AG04449 (cell line): ENCODE measurements around the gene ZNF664.

Experiments used
- CTCF ChIA-PET: fragments of 350-600 bp; formaldehyde crosslinking; extraction: SDS; loops from one replicate; lab custom pipeline; 2021; ENCODE audit warnings: antibody characterized with exemption; lab: Yijun Ruan, JAX
- POLR2A ChIA-PET: fragments of 400-600, 350-600 bp; formaldehyde crosslinking; extraction: SDS; loops from one replicate; lab custom pipeline; 2020; ENCODE audit warnings: antibody characterized with exemption, inconsistent platforms; lab: Yijun Ruan, JAX
- DNase-seq: peaks from one replicate; pipeline ENCODE4 v3.0.0-alpha.2; 2010; ENCODE audit warnings: low read depth, low spot score
- H3K4me3 ChIP-seq: 2 replicates; pipeline ENCODE4 v1.5.1; 2011; ENCODE audit warnings: low read depth, mild to moderate bottlenecking, control low read depth, low read length
- TF ChIP-seq, protein P1 (sequence below): IDR thresholded peaks from one replicate; pipeline ENCODE4 v1.5.1; 2011; ENCODE audit warnings: mild to moderate bottlenecking, moderate library complexity, low read length, control low read depth, inconsistent platforms; ENCODE audit not compliant: insufficient read depth; ENCODE audit errors: missing control alignments

The ZNF664 gene

DNA sequence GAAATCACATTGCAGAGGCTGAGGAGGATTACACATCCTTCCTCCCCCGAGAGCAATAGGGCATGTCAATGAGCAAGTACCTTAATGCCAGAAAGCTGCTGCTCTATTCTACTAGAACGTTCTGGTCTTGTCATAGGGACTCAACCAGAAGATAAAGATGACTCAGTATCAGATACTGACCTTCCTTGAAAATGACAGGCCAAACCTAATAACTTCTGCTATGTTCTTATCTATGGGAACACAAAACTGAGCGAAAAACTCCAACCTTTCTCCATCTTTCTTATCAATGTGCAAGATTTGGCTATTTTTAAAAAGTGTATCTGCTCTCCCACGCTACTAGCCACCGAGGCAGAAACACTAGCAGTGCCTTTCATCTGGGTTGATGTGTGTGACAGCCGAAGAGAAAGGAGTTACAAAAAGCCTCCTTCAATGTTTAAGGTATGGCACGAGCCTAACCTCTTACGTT lies 5.9 kb upstream of the ZNF664 start:
- TF ChIP-seq, protein P1, sequence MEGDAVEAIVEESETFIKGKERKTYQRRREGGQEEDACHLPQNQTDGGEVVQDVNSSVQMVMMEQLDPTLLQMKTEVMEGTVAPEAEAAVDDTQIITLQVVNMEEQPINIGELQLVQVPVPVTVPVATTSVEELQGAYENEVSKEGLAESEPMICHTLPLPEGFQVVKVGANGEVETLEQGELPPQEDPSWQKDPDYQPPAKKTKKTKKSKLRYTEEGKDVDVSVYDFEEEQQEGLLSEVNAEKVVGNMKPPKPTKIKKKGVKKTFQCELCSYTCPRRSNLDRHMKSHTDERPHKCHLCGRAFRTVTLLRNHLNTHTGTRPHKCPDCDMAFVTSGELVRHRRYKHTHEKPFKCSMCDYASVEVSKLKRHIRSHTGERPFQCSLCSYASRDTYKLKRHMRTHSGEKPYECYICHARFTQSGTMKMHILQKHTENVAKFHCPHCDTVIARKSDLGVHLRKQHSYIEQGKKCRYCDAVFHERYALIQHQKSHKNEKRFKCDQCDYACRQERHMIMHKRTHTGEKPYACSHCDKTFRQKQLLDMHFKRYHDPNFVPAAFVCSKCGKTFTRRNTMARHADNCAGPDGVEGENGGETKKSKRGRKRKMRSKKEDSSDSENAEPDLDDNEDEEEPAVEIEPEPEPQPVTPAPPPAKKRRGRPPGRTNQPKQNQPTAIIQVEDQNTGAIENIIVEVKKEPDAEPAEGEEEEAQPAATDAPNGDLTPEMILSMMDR, result no peak
- CTCF ChIA-PET, result interaction anchor here (1.5 to 4.6 kb wide), 2 partner anchors 14 to 62 kb away, joined by 4 to 14 read pairs; no protein-coding TSS in a partner anchor

DNA sequence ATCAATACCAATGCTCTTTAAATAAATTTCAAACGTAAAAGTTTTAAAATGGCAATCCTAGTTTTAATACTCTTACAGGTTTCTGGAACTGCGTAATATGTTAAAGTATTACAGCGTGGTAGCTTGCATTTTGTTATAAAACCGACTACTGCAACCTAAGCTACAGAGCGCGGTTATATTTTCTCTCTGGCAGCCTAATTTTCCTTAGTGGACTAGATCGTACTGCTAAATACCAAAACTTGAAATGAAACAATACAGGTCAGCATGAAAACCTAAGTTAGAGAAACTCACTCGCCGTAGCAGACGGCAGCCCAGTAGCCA lies 1.6 kb upstream of the ZNF664 start:
- TF ChIP-seq, protein P1, result no peak
- H3K4me3 ChIP-seq, result peak overlapping the region; percentile 75
- no peak for DNase-seq
- ChIA-PET POLR2A (no interaction called here), CTCF (interaction anchor here (1.0 kb wide), 1 partner anchor 61 kb away, joined by 4 read pairs; no protein-coding TSS in a partner anchor)

More for the DNA sequence above, 5.9 kb upstream of the ZNF664 start:
- DNase-seq, result no peak
- no peak overlapping the region for H3K4me3 ChIP-seq
- POLR2A ChIA-PET, result no interaction called here

DNA sequence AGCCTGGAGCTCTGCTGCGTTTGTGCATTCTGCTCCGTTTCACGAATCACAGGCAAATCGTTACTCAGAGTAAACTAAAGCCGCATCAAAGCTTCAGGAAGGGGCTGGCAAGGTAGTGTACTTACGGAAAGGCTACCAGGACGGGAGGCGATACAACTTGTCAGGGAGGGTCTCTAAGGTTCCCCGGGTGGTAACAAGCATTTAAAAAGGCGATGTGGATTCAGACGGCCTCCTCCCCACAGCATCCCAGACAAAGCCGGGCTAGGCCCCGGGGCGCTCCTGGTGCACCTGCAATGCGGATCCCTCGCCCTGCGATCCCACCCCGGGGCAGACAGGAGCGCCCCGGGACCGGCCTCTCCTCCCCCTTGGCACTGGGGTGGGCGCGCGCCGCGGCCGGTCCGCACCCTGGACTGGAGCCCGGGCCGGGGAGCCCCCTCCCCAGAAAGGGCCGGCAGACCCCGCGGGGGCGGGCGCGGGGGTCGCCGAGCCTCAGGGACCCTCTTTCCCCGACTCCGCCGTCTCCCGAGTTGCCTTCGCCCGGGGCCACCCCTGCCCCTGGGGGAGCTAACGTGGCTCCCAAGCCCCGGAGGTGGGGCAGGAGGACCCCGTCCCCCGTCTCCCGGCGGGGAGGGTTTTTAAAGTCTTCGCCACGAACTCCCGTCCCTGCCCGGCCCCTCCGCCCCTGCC lies 1.1 kb upstream of the ZNF664 start:
- CTCF ChIA-PET, result interaction anchor here (1.0 to 1.5 kb wide), 2 partner anchors 23 to 61 kb away, joined by 3 to 4 read pairs; no protein-coding TSS in a partner anchor
- no peak for DNase-seq
- TF ChIP-seq, protein P1, result no peak
- POLR2A ChIA-PET, result interaction anchor here (1.2 kb wide), 1 partner anchor 9 kb away, joined by 3 read pairs; no protein-coding TSS in a partner anchor
- H3K4me3 ChIP-seq, result peak overlapping the region; percentile 75

DNA sequence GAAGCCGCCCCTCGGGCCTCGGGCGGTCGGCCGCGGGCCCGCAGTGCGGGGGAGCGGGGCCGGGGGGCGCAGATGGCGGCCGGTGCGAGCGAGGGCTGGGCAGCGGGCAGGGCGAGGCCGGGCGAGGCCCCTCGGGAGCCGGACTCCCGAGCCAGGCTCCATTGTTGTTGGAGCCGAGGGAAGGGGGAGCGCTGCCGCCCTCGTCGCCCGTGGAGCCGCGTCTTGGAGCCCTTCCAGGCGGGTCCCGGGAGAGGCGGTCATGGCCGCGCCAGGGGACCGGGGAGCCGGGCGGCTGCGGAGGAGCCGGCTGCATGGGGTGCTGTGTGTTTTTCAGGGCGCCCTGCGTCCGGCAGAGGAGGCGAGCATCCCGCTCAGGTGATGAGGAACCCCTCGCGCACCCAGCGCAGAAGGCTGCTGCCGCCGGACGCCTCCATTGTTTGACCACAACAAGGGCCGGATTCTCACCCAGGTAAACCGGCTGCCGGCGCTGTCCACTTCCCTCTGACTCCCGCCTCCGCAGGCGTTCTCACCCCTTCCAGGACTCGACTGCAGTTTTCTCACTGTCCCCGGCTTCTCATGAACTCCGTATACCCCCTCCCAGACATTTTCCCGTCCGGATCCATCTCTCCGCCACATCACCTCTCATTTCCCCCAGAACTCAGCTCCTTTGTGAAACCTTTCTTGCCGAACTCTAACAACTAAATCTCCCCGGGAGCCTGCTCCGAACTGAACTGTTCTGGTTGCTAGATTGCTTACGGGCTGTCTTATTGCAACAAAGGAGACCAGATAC lies 732 bp downstream of the ZNF664 start:
- TF ChIP-seq, protein P1, result no peak
- peak overlapping the region; percentile 75 for H3K4me3 ChIP-seq
- POLR2A ChIA-PET, result no interaction called here
- DNase-seq, result no peak
- CTCF ChIA-PET, result interaction anchor here (0.8 to 1.1 kb wide), 3 partner anchors 11 to 58 kb away, joined by 3 to 7 read pairs (median 3); no protein-coding TSS in a partner anchor

DNA sequence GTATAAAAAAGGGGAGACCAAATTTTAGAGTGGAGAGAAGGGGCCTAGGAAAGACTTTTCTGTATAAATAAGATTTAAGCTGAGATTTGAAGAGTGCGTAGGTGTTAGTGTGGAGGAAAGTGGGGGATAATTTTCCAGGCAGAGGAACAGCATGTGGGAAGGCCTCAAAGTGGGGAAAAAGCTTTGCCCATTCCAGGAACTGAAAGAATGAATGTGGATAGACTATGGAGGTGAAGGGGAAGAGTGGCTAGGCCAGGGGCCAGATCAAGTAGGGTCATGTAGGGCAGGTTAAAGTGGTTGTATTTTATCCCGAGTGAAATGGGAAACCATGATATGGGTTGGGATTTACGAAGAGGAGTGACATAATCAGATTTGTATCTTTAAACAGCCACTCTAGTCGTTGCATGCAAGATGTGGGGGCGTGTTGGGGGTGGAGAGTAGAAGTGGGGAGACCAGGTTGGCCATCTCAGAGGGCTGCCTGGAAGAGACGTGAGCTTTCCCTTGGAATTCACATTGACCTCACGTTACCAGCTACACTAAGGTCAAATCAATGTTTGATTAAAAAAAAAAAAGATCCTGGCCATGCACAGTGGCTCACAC lies 3.3 kb downstream of the ZNF664 start:
- ChIA-PET CTCF (interaction anchor here (0.9 to 2.0 kb wide), 5 partner anchors 8 to 176 kb away, joined by 3 to 13 read pairs (median 3); no protein-coding TSS in a partner anchor), POLR2A (no interaction called here)
- TF ChIP-seq, protein P1, result no peak
- no peak overlapping the region for H3K4me3 ChIP-seq
- DNase-seq, result no peak

DNA sequence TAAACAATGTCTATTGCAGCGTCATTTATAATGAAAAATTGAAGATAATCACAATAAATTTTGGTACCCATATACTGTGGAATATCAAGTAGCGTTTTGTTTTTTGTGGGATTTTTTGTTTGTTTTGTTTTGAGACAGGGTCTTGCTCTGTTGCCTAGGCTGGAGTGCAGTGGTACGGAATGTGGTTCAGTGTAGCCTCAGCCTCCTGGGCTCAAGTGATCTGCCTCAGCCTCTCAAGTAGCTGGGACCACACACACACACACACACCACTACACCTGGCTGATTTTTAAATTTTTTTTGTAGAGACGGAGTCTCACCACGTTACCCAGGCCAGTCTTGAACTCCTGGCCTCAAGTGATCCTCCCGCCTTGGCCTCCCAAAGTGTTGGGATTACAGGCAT lies 6.6 kb downstream of the ZNF664 start:
- no peak overlapping the region for H3K4me3 ChIP-seq
- CTCF ChIA-PET, result interaction anchor here (1.5 to 1.7 kb wide), 2 partner anchors 53 to 177 kb away, joined by 3 read pairs; no protein-coding TSS in a partner anchor
- POLR2A ChIA-PET, result no interaction called here
- TF ChIP-seq, protein P1, result no peak
- no peak for DNase-seq
